Glutamatergic neuron (in vitro differentiated cells): Measurements from ENCODE around the gene VAV2. TPM values are rescaled to one million over a fixed set of nuclear protein-coding genes. Genes with fewer than 3 reads are reported as not detected.

ENCODE experiments used
- DNase-seq: peaks from one replicate; pipeline ENCODE4 v3.0.0; 2022
- H3K27ac Mint-ChIP-seq: one replicate; pipeline ENCODE4 v1.8.0; 2020; ENCODE audit warnings: mild to moderate bottlenecking, mixed read lengths, inconsistent platforms; ENCODE audit not compliant: unreplicated experiment
- H3K27me3 Mint-ChIP-seq: one replicate; pipeline ENCODE4 v1.8.0; 2020; ENCODE audit warnings: mild to moderate bottlenecking, moderate library complexity, mixed read lengths, inconsistent platforms; ENCODE audit not compliant: unreplicated experiment
- H3K36me3 Mint-ChIP-seq: one replicate; pipeline ENCODE4 v1.8.0; 2020; ENCODE audit warnings: mild to moderate bottlenecking, mixed read lengths, inconsistent platforms; ENCODE audit not compliant: unreplicated experiment
- H3K4me1 Mint-ChIP-seq: one replicate; pipeline ENCODE4 v1.8.0; 2020; ENCODE audit warnings: mild to moderate bottlenecking, low read depth, mixed read lengths, inconsistent platforms; ENCODE audit not compliant: unreplicated experiment
- H3K4me3 Mint-ChIP-seq: one replicate; pipeline ENCODE4 v1.8.0; 2020; ENCODE audit warnings: mild to moderate bottlenecking, mixed read lengths, inconsistent platforms; ENCODE audit not compliant: unreplicated experiment
- H3K9me3 Mint-ChIP-seq: one replicate; pipeline ENCODE4 v1.8.0; 2020; ENCODE audit warnings: mild to moderate bottlenecking, moderate library complexity, mixed read lengths, inconsistent platforms; ENCODE audit not compliant: unreplicated experiment
- total RNA-seq: library from RNA; stranded (reverse); fragmentation: NEBNext Ultra II Directional; extraction: Animal tissue kit (Norgen Biotek cat#: 25700); gene quantifications from one replicate; pipeline ENCODE4 v1.2.1, GENCODE V29; 2021; ENCODE audit not compliant: unreplicated experiment
- TF ChIP-seq, protein P1 (sequence below): fragments of 200-600 bp; sonication (generic); IDR thresholded peaks from one replicate; pipeline ENCODE4 v1.5.0; 2021; ENCODE audit not compliant: partially characterized antibody, unreplicated experiment

Gene VAV2
- total RNA-seq, 1 donor from 2014 or later: 270 TPM

DNA sequence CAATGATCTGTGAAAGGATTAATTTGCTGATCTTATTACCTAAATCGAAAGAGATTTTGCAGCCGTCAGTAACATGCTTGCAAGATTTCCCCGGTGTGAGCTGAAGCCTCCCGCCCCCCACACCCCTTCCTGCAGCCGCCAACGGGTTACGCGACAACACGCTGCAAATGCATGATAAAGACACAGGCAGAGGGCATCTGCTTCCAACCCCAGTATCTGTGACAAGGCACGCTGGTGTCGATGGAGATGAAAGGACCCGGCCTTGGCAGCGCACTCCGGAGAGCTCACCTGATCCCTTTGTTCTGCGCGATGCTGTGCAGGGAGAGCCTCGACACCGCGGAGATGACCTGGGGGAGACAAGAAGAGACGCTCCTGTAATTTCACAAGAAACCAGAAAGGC lies 131.0 kb downstream of the VAV2 start:
- peak overlapping the region; percentile 82 for H3K27ac Mint-ChIP-seq
- H3K27me3 Mint-ChIP-seq: peaks cover 39% of the 10 kb centered on the region
- peak overlapping the region; percentile 63 for H3K4me3 Mint-ChIP-seq
- peaks cover 57% of the 10 kb centered on the region for H3K9me3 Mint-ChIP-seq
- peaks cover 43% of the 10 kb centered on the region for H3K4me1 Mint-ChIP-seq
- peaks cover 11% of the 10 kb centered on the region for H3K36me3 Mint-ChIP-seq
- TF ChIP-seq, protein P1, sequence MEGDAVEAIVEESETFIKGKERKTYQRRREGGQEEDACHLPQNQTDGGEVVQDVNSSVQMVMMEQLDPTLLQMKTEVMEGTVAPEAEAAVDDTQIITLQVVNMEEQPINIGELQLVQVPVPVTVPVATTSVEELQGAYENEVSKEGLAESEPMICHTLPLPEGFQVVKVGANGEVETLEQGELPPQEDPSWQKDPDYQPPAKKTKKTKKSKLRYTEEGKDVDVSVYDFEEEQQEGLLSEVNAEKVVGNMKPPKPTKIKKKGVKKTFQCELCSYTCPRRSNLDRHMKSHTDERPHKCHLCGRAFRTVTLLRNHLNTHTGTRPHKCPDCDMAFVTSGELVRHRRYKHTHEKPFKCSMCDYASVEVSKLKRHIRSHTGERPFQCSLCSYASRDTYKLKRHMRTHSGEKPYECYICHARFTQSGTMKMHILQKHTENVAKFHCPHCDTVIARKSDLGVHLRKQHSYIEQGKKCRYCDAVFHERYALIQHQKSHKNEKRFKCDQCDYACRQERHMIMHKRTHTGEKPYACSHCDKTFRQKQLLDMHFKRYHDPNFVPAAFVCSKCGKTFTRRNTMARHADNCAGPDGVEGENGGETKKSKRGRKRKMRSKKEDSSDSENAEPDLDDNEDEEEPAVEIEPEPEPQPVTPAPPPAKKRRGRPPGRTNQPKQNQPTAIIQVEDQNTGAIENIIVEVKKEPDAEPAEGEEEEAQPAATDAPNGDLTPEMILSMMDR: no peak
- no peak for DNase-seq

GRCh38 chr9:133858771-133859170 lies 133.4 kb downstream of the VAV2 start:
- TF ChIP-seq, protein P1: no peak
- Mint-ChIP-seq H3K4me3 (no peak overlapping the region), H3K36me3 (no peaks in the 10 kb centered on the region), H3K9me3 (peaks cover 59% of the 10 kb centered on the region), H3K4me1 (peaks cover 59% of the 10 kb centered on the region), H3K27ac (no peak overlapping the region), H3K27me3 (peaks cover 45% of the 10 kb centered on the region)
- DNase-seq: no peak

DNA sequence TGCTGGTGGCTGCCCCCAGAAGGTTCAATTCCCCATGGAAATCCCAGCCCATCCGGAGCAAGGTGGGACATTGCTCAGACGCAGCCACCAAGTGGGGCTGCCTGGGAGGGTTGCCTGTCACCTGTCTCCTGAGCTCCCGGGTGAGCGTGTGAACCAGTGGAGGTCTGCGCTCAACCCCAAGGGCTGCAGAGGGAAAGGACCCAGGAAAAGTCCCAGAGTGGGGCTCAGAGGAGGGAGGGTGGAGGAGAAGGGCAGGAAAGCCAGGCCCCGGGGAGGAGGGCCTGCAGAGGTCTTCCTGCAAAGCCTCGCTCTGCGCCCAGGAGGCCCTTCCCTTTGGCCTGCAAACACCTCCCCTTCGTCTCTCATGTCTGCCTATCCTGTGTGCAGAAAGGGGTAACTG lies 134.5 kb downstream of the VAV2 start:
- Mint-ChIP-seq H3K36me3 (no peaks in the 10 kb centered on the region), H3K27ac (no peak overlapping the region), H3K27me3 (peaks cover 51% of the 10 kb centered on the region), H3K9me3 (peaks cover 61% of the 10 kb centered on the region), H3K4me3 (no peak overlapping the region), H3K4me1 (peaks cover 63% of the 10 kb centered on the region)
- TF ChIP-seq, protein P1: no peak
- no peak for DNase-seq

DNA sequence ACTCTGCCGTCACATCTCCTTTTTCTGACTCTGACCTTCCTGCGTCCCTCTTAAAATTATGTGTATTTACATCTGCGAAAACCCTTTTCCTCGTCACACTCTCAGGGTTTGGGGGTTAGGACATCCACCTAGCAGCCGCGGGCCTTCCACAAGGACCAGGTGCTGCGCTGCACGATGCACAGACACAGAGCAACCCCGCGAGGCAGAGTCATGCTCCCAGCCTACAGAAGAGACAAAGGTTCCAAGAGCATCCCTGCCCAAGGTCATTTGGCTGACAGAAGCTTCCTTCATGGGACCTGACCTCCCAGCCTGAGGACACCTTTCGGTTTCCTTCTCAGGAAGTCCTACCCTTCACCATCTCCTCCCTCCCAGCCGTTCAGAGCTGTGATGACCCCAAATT lies 135.3 kb downstream of the VAV2 start:
- Mint-ChIP-seq H3K9me3 (peaks cover 64% of the 10 kb centered on the region), H3K27me3 (peaks cover 53% of the 10 kb centered on the region), H3K4me3 (no peak overlapping the region), H3K36me3 (peaks cover 4% of the 10 kb centered on the region), H3K27ac (peak overlapping the region; percentile 59), H3K4me1 (peaks cover 63% of the 10 kb centered on the region)
- no peak for DNase-seq
- TF ChIP-seq, protein P1: no peak

GRCh38 chr9:133855802-133856521 lies 136.2 kb downstream of the VAV2 start:
- Mint-ChIP-seq H3K27ac (peak overlapping the region; percentile 84), H3K4me3 (no peak overlapping the region), H3K36me3 (peaks cover 11% of the 10 kb centered on the region), H3K9me3 (peaks cover 65% of the 10 kb centered on the region), H3K27me3 (peaks cover 58% of the 10 kb centered on the region), H3K4me1 (peaks cover 66% of the 10 kb centered on the region)
- TF ChIP-seq, protein P1: no peak
- no peak for DNase-seq
